Activated CD4-positive, alpha-beta T cell treated with anti-CD3 and anti-CD28 coated beads for 4 hours (primary cell): ENCODE results near the gene CNTNAP2.
"Not testable (repeated sequence)": the region's sequence is repeated elsewhere in the genome, so short reads cannot be mapped to it uniquely, and the experiment has no call there.

Experiments
- DNase-seq, 2 donors: peaks; one replicate each; pipeline ENCODE4 v3.0.0-alpha.2; 2020

Gene CNTNAP2

DNA sequence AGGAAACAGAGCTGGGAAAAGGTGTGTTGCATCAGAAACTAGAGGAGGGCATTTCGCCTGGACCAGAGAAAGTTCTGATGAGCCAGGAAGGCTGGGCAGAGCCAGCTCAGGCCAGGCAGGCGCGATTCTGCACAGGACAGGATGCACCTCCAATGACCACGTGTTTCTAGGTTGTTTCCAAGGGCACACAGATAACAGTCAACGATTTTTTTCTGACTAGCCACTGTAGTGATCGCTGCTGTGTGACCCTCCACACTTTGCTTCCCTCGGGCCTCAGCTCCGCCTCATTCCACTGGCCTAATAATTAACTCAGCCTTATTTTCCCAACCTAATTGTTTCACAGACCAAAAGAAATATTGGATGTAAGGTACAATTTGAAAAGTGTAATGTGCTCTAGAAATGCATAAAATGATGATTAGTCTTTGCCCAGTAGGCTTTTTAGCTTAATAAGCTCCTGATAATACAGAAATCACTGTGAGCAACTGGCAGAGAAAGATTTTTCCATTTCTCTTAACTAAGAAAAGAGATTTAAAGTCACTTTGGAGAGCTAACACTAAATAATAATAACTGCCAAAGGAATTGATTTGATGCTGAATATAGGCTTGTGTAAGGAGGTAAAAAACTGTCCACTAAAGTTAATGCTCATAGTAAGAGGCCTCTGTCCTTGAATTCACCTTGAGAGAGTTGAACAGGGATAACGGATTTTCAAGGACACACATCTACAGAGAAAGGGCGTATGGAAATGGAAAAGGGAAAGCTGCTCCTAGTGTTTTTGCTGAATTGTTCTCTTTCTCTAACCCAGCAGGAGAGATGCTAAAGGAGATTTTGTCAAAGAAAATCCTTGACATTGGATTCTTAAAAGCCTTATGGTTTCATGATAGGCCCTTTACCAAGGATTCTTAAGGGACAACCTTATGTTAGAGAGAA lies 2183.0 kb downstream of the CNTNAP2 start:
- no peak for DNase-seq

- DNase-seq = not testable (repeated sequence)
Measured at GRCh38 chr7:148302436-148302835, 2185.8 kb downstream of the CNTNAP2 start.

- no peak for DNase-seq
Measured at GRCh38 chr7:148303295-148304082, 2186.9 kb downstream of the CNTNAP2 start.

- no peak for DNase-seq
Measured at GRCh38 chr7:148304083-148304335, 2187.4 kb downstream of the CNTNAP2 start.

GRCh38 chr7:148304456-148304855 lies 2187.9 kb downstream of the CNTNAP2 start:
- DNase-seq = no peak

- DNase-seq = no peak
Measured at GRCh38 chr7:148306759-148307158, 2190.2 kb downstream of the CNTNAP2 start.

- DNase-seq = no peak
Measured at GRCh38 chr7:148318102-148318811, 2201.7 kb downstream of the CNTNAP2 start.

DNA sequence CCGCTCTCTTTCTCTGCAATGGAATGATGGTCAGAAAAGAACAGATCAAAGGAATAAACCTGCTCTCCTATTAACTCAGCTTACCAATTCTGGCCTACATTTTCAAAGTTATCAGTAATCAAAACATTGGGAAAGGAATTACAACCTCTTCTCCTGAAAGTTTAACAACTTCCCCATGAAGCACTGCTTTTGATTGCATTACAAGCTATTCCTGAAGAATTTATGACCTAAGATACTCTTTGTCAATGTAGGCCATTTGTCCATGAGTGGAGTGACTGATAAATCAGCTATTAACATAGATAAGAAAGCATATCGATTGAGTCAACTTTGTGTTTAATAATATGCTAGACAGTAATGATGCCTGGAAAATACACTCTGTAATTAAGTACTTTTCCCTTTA lies 2202.2 kb downstream of the CNTNAP2 start:
- DNase-seq = no peak

- DNase-seq = no peak
Measured at GRCh38 chr7:148319316-148319808, 2202.8 kb downstream of the CNTNAP2 start.

- DNase-seq = no peak
Measured at GRCh38 chr7:148325208-148325607, 2208.6 kb downstream of the CNTNAP2 start.

GRCh38 chr7:148327379-148327778 lies 2210.8 kb downstream of the CNTNAP2 start:
- no peak for DNase-seq

DNA sequence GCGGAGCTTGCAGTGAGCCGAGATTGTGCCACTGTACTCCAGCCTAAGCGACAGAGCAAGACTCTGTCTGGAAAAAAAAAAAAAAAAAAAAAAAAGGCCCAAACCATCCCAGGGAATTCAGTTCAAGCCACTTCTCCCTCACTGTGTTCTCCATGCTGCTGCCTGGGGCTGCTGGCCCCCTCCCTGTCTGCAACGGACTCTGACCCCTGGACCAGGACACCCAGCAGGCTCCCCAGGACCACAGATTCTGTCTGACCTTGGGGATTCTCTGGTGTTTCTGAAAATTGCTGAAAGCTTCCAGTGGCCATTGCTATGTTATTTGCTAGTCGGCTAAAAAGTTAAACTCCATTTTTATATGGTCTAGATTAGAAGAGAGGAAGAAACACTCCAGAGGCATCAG lies 2212.3 kb downstream of the CNTNAP2 start:
- no peak for DNase-seq

GRCh38 chr7:148330124-148330818 lies 2213.7 kb downstream of the CNTNAP2 start:
- no peak for DNase-seq

- no peak for DNase-seq
Measured at GRCh38 chr7:148330822-148331221, 2214.2 kb downstream of the CNTNAP2 start.

DNA sequence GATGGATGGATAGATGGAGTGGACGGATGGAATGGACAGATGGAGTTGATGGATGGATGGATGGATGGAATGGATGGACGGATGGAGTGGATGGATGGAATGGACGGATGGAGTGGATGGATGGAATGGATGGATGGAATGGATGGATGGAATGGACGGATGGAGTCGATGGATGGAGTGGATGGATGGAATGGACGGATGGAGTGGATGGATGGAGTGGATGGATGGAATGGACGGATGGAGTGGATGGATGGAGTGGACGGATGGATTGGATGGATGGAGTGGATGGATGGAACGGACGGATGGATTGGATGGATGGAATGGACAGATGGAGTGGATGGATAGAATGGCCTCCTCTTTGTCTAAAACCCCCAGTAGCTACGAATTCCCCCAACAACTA lies 2214.9 kb downstream of the CNTNAP2 start:
- DNase-seq = not testable (repeated sequence)

GRCh38 chr7:148332191-148333186 lies 2215.9 kb downstream of the CNTNAP2 start:
- DNase-seq = no peak

DNA sequence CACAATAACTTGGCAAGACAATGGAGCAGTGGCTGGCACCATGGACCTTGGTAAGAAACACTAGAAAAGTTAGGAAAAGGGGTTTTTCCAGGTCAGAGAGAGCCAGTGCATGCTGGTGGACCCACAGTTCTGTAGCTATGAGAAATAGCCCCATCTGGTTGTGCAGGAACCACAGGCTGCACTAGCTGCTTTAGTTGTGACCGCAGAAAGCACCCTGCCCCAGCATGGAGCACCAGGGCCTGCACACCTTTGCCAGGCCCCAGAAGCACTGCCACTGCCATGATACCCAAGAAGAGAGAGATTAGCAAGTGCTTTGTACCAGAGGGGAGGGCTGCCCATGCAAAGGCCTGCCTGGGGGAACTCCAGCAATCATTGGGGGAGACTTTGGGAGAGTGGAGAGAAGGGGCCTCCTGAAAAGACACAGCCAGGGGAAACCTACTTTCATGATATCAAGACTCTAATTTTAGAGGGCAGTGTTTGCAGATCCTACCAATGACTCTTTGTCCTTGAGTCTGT lies 2217.9 kb downstream of the CNTNAP2 start:
- no peak for DNase-seq

GRCh38 chr7:148334959-148335577 lies 2218.5 kb downstream of the CNTNAP2 start:
- no peak for DNase-seq

- DNase-seq = no peak
Measured at GRCh38 chr7:148335790-148336189, 2219.2 kb downstream of the CNTNAP2 start.

- no peak for DNase-seq
Measured at GRCh38 chr7:148336411-148336810, 2219.8 kb downstream of the CNTNAP2 start.
